Lung (tissue), 12 donors: ENCODE results near the gene BARX1. TPM values are rescaled to one million over a fixed set of nuclear protein-coding genes. Genes with fewer than 3 reads are reported as not detected.

Experiments
- ATAC-seq: fragments of 200-7000 bp; cut with Tn5 transposase; one replicate; pipeline ENCODE4 v1.9.1; 2020; ENCODE audit warnings: moderate number of reproducible peaks; ENCODE audit not compliant: insufficient read depth, low FRiP score
- DNase-seq, 3 donors: peaks; one replicate each; pipeline ENCODE4 v3.0.0-alpha.2; 2013 to 2017
- H3K27ac ChIP-seq, 2 donors: one replicate each; pipeline ENCODE4 v1.5.1; 2013; ENCODE audit warnings: mild to moderate bottlenecking in 2 of 2, moderate library complexity in 2 of 2, control low read depth in 1 of 2, inconsistent platforms in 1 of 2, low read depth in 1 of 2, low read length in 1 of 2
- H3K27me3 ChIP-seq, 3 donors: one replicate each; pipeline ENCODE4 v1.5.1; 2013; ENCODE audit warnings: low read length in 2 of 3; ENCODE audit not compliant: control insufficient read depth in 3 of 3, insufficient read depth in 3 of 3
- H3K36me3 ChIP-seq, 4 donors: one replicate each; pipeline ENCODE4 v1.5.1; 2013; ENCODE audit warnings: low read length in 4 of 4, mild to moderate bottlenecking in 1 of 4, moderate library complexity in 1 of 4; ENCODE audit not compliant: control insufficient read depth in 4 of 4, insufficient read depth in 4 of 4
- H3K4me1 ChIP-seq, 5 donors: one replicate each; pipeline ENCODE4 v1.5.1; 2013; ENCODE audit warnings: low read length in 5 of 5, mild to moderate bottlenecking in 2 of 5, moderate library complexity in 1 of 5; ENCODE audit not compliant: control insufficient read depth in 5 of 5, insufficient read depth in 5 of 5
- H3K4me3 ChIP-seq: one replicate; pipeline ENCODE4 v1.5.1; 2013; ENCODE audit warnings: mild to moderate bottlenecking, control low read depth, moderate library complexity
- H3K9ac ChIP-seq, 2 donors: one replicate each; pipeline ENCODE4 v1.5.1; 2013; ENCODE audit warnings: low read length in 2 of 2, control low read depth in 1 of 2; ENCODE audit not compliant: insufficient read depth in 1 of 2
- H3K9me3 ChIP-seq, 4 donors: one replicate each; pipeline ENCODE4 v1.5.1; 2013; ENCODE audit warnings: low read length in 3 of 4, mild to moderate bottlenecking in 1 of 4, moderate library complexity in 1 of 4; ENCODE audit not compliant: control insufficient read depth in 4 of 4, insufficient read depth in 3 of 4
- WGBS, 2 donors: extraction: QIAGEN DNeasy Blood & Tissue Kit; methylation state at CpG; one replicate each; pipeline ENCODE4 v1.1.7; 2013; 5-methylcytosine and 5-hydroxymethylcytosine counted together
- polyA plus RNA-seq, 2 donors: library from polyadenylated mRNA; stranded (reverse); fragments of 200-250 nt; gene quantifications; one replicate each; pipeline ENCODE4 v1.2.1, GENCODE V29; 2013
- total RNA-seq, 2 donors: library from RNA; depleted of rRNA in 1 of 2; stranded (reverse); fragments of >200 nt in 1 of 2; gene quantifications; one replicate each; pipeline ENCODE4 v1.2.1, GENCODE V29; 2014 to 2021
- TF ChIP-seq, protein P1 (sequence below): IDR thresholded peaks from 2 replicates; pipeline ENCODE4 v1.5.1; 2012; ENCODE audit warnings: mild to moderate bottlenecking; ENCODE audit errors: control extremely low read depth, extremely low read depth
- donor health status: control.
- donor health status: control.
- donor health status: Bipolar disorder and iron deficiency.
- donor health status: healthy.
- donor health status: DM: yes; HTN: yes; CAD: no.

Gene BARX1
- total and polyA plus RNA-seq, 4 donors = 0.08 to 0.09 TPM; not detected in 2

DNA sequence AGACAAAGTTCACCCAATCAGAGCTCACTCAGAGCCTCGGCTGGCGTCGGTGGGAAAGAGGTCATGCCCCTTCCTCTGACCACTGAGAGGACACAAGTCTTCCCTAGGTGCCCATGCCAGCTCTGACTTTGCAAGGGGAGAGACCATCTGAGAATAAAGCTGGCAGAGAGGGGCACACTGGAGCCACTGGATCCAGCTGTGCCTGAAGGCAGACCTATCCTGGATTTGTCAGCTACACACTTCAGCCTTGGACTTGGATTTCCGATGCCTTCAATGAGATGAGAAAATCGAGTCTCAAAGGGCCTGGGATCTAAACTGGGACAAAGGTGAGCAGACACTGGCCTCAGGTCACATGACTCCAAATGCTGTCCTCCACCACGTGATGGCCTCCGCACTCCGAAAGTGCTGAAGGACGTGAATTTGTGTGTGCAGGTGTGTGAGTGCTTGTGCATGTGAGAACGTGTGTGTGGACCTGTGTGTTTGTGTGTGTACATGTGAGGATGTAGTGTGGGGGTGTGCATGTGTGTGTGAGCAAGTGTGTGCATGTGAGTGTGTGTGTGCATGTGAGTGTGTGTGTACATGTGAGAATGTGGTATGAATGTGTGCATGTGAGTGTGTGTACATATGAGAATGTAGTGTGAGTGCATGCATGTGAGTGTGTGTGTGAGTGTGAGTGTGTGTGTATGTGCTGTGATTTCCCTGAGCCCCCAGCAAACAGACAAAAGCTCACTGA is 37.9 kb downstream of the BARX1 start:
- H3K36me3 ChIP-seq = no peaks in the 10 kb centered on the region
- H3K4me1 ChIP-seq = peaks cover 0 to 5% (median 0%) of the 10 kb centered on the region in 5 donors
- ATAC-seq (no peak), DNase-seq (no peak)
- no peak overlapping the region for H3K4me3 ChIP-seq
- no peaks in the 10 kb centered on the region for H3K9me3 ChIP-seq
- H3K27me3 ChIP-seq = peaks cover 0 to 9% (median 0%) of the 10 kb centered on the region in 3 donors
- WGBS, 2 donors = 85 to 90% methylated on average over 10 of the region's 10 CpGs
- no peak overlapping the region for H3K9ac ChIP-seq
- no peak overlapping the region for H3K27ac ChIP-seq
- TF ChIP-seq, protein P1, sequence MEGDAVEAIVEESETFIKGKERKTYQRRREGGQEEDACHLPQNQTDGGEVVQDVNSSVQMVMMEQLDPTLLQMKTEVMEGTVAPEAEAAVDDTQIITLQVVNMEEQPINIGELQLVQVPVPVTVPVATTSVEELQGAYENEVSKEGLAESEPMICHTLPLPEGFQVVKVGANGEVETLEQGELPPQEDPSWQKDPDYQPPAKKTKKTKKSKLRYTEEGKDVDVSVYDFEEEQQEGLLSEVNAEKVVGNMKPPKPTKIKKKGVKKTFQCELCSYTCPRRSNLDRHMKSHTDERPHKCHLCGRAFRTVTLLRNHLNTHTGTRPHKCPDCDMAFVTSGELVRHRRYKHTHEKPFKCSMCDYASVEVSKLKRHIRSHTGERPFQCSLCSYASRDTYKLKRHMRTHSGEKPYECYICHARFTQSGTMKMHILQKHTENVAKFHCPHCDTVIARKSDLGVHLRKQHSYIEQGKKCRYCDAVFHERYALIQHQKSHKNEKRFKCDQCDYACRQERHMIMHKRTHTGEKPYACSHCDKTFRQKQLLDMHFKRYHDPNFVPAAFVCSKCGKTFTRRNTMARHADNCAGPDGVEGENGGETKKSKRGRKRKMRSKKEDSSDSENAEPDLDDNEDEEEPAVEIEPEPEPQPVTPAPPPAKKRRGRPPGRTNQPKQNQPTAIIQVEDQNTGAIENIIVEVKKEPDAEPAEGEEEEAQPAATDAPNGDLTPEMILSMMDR = no peak

DNA sequence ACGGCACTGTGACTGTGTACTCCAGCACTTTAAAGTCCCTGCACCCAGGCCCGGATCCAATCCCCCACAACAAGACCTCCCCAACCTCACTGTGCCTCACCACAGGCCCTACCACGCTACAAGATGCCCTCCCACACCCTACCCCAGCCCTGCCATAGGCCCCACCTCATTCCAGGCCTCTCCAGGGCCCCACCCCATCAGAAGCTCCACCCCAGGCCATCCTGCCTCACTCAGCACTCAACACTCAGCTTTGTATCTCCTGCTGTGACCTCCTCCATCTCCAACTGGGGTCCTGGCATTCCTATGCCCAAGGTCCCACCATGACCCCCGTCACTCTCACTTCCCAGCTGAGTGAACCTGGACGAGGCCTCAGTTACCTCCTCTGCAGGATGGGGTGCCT is 38.8 kb downstream of the BARX1 start:
- Histone ChIP-seq H3K9me3 (no peaks in the 10 kb centered on the region), H3K4me3 (no peak overlapping the region), H3K27ac (no peak overlapping the region), H3K9ac (no peak overlapping the region), H3K27me3 (peaks cover 0 to 11% (median 0%) of the 10 kb centered on the region in 3 donors), H3K36me3 (no peaks in the 10 kb centered on the region), H3K4me1 (peaks cover 0 to 6% (median 0%) of the 10 kb centered on the region in 5 donors)
- 62 to 78% methylated on average over 5 of the region's 5 CpGs for WGBS, 2 donors
- DNase-seq (no peak), ATAC-seq (no peak)
- TF ChIP-seq, protein P1 = no peak

DNA sequence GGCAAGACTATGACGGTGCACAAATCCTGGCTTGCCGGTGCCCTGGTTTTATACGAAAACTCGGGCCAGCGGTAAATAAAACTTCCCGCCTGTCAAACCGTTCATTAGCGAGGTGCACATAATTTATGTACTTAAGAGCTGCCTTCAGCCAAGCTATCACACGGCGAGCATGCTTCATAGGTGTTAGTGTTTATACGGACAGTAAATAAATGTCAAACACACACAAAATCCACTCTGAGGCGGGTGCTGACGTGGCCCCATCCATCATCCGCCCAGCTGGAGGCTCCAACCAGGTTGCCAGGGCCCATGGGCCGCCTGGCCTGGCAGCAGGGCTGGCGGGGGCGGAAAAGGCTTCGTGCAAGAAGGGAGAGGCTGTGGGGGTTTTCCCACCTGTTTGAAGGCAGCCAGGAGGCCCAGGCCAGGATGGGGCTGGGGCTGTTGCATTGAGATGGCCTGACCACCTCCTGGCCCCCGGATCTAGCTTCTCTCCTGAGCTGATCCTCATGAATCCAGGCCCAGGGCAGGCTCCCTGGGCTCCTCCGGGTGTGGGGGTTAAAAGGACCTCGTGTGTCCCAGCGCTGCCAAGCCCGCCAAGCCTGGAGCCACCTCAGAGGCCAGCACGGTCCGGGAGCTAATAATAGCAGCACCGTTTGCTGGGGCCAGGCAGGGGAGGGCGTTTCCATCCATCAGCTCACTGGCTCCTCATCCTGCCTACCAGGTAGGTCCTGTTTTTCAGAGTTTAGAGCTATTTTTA is 43.2 kb downstream of the BARX1 start:
- Histone ChIP-seq H3K36me3 (no peaks in the 10 kb centered on the region), H3K4me3 (no peak overlapping the region), H3K4me1 (peaks cover 0 to 6% (median 0%) of the 10 kb centered on the region in 5 donors), H3K9ac (no peak overlapping the region), H3K9me3 (no peaks in the 10 kb centered on the region), H3K27me3 (peaks cover 0 to 15% (median 0%) of the 10 kb centered on the region in 3 donors), H3K27ac (no peak overlapping the region)
- WGBS, 2 donors = 50 to 65% methylated on average over 27 of the region's 27 CpGs
- ATAC-seq = no peak
- TF ChIP-seq, protein P1 = no peak
- DNase-seq = peak; percentile 2 to 62 (median 26)
